Trophoblast cell (in vitro differentiated cells and primary cell): Measurements from ENCODE around the gene GNL1.
A peak's percentile ranks its signal among the peaks of the same experiment; 100 is the strongest.

Source experiments
- DNase-seq, 2 donors: peaks; one replicate each; pipeline ENCODE4 v3.0.0-alpha.2; 2016
- H2AFZ ChIP-seq: 2 replicates; pipeline ENCODE4 v1.6.1; 2013; ENCODE audit warnings: low read length, moderate library complexity, mild to moderate bottlenecking; ENCODE audit not compliant: insufficient read depth, poor library complexity
- H2AK5ac ChIP-seq: 2 replicates; pipeline ENCODE4 v1.6.1; 2013; ENCODE audit warnings: mild to moderate bottlenecking, low read length
- H2BK120ac ChIP-seq: 2 replicates; pipeline ENCODE4 v1.6.1; 2013; ENCODE audit warnings: low read length, mild to moderate bottlenecking, moderate library complexity; ENCODE audit not compliant: insufficient read depth, poor library complexity
- H2BK12ac ChIP-seq: 2 replicates; pipeline ENCODE4 v1.6.1; 2013; ENCODE audit warnings: mild to moderate bottlenecking, low read length, moderate library complexity
- H2BK5ac ChIP-seq: 2 replicates; pipeline ENCODE4 v1.6.1; 2013; ENCODE audit warnings: low read length, low read depth, moderate library complexity, mild to moderate bottlenecking; ENCODE audit not compliant: poor library complexity
- H3K14ac ChIP-seq: 2 replicates; pipeline ENCODE4 v1.6.1; 2013; ENCODE audit warnings: mild to moderate bottlenecking, low read length
- H3K18ac ChIP-seq: 2 replicates; pipeline ENCODE4 v1.6.1; 2013; ENCODE audit warnings: mild to moderate bottlenecking, low read length
- H3K23ac ChIP-seq: 2 replicates; pipeline ENCODE4 v1.6.1; 2013; ENCODE audit warnings: low read length
- H3K27ac ChIP-seq: 2 replicates; pipeline ENCODE4 v1.5.1; 2013; ENCODE audit warnings: low read depth, mild to moderate bottlenecking, inconsistent platforms, low read length, moderate library complexity
- H3K27me3 ChIP-seq: 2 replicates; pipeline ENCODE4 v1.6.1; 2013; ENCODE audit warnings: inconsistent platforms, mild to moderate bottlenecking, low read length, moderate library complexity; ENCODE audit not compliant: insufficient read depth
- H3K36me3 ChIP-seq, 2 experiments: 1 replicate in 1 of 2; 2 replicates in 1 of 2; pipeline ENCODE4 v1.6.1; 2013; ENCODE audit warnings: low read length in 2 of 2, mild to moderate bottlenecking in 2 of 2, moderate library complexity in 1 of 2; ENCODE audit not compliant: insufficient read depth in 2 of 2, control insufficient read depth in 1 of 2
- H3K4ac ChIP-seq: 2 replicates; pipeline ENCODE4 v1.6.1; 2013; ENCODE audit warnings: low read depth, mild to moderate bottlenecking, low read length, moderate library complexity
- H3K4me1 ChIP-seq, 2 experiments: 1 replicate in 1 of 2; 2 replicates in 1 of 2; pipeline ENCODE4 v1.6.1; 2013; ENCODE audit warnings: low read length in 2 of 2, mild to moderate bottlenecking in 2 of 2, moderate library complexity in 1 of 2; ENCODE audit not compliant: insufficient read depth in 2 of 2, control insufficient read depth in 1 of 2
- H3K4me2 ChIP-seq: 2 replicates; pipeline ENCODE4 v1.6.1; 2013; ENCODE audit warnings: inconsistent platforms, mild to moderate bottlenecking, low read length, moderate library complexity
- H3K4me3 ChIP-seq: 2 replicates; pipeline ENCODE4 v1.5.1; 2013; ENCODE audit warnings: mild to moderate bottlenecking, low read depth, low read length, inconsistent platforms
- H3K79me1 ChIP-seq: one replicate; pipeline ENCODE4 v1.6.1; 2013; ENCODE audit warnings: low read length
- H3K79me2 ChIP-seq: 2 replicates; pipeline ENCODE4 v1.6.1; 2013; ENCODE audit warnings: low read length, mild to moderate bottlenecking; ENCODE audit not compliant: control insufficient read depth, insufficient read depth, poor library complexity
- H3K9ac ChIP-seq: 2 replicates; pipeline ENCODE4 v1.6.1; 2013; ENCODE audit warnings: mild to moderate bottlenecking, low read length
- H3K9me3 ChIP-seq: 2 replicates; pipeline ENCODE4 v1.6.1; 2013; ENCODE audit warnings: low read depth, mild to moderate bottlenecking, control low read depth, inconsistent platforms, low read length; ENCODE audit not compliant: insufficient read depth
- H4K12ac ChIP-seq: 2 replicates; pipeline ENCODE4 v1.6.1; 2013; ENCODE audit warnings: low read depth, mild to moderate bottlenecking, low read length, moderate library complexity
- H4K8ac ChIP-seq: 2 replicates; pipeline ENCODE4 v1.6.1; 2013; ENCODE audit warnings: low read depth, mild to moderate bottlenecking, low read length, moderate library complexity
- H4K91ac ChIP-seq: one replicate; pipeline ENCODE4 v1.6.1; 2013; ENCODE audit warnings: low read depth, mild to moderate bottlenecking, low read length, moderate library complexity
- WGBS: extraction: QIAGEN DNeasy Blood & Tissue Kit; methylation state at CpG from one replicate; pipeline ENCODE4 v1.1.7; 2013; ENCODE audit warnings: missing lambda C conversion rate; ENCODE audit not compliant: insufficient read length, insufficient coverage; ENCODE audit errors: extremely low coverage; 5-methylcytosine and 5-hydroxymethylcytosine counted together

The GNL1 gene

GRCh38 chr6:30583921-30584320 lies 27.6 kb upstream of the GNL1 start:
- H3K4me1 ChIP-seq: no peaks in the 10 kb centered on the region
- no peak overlapping the region for H3K27ac ChIP-seq
- H3K4me2 ChIP-seq: no peak overlapping the region
- H4K12ac ChIP-seq: no peak overlapping the region
- H2AFZ ChIP-seq: no peak overlapping the region
- H3K27me3 ChIP-seq: no peaks in the 10 kb centered on the region
- no peak for DNase-seq
- no peak overlapping the region for H3K14ac ChIP-seq
- H4K91ac ChIP-seq: no peak overlapping the region
- H3K79me2 ChIP-seq: no peaks in the 10 kb centered on the region
- H2BK120ac ChIP-seq: no peak overlapping the region
- H4K8ac ChIP-seq: no peak overlapping the region
- H2BK5ac ChIP-seq: no peak overlapping the region
- H3K9me3 ChIP-seq: no peaks in the 10 kb centered on the region
- H3K36me3 ChIP-seq: peaks cover 70 to 85% of the 10 kb centered on the region in 2 experiments
- no peak overlapping the region for H3K9ac ChIP-seq
- no CpG with 5 or more reads among the region's 5 CpGs for WGBS
- no peak overlapping the region for H3K18ac ChIP-seq
- H3K23ac ChIP-seq: no peak overlapping the region
- H3K4ac ChIP-seq: no peak overlapping the region
- H3K79me1 ChIP-seq: no peaks in the 10 kb centered on the region
- H3K4me3 ChIP-seq: no peak overlapping the region
- H2BK12ac ChIP-seq: no peak overlapping the region
- H2AK5ac ChIP-seq: no peak overlapping the region

- no peaks in the 10 kb centered on the region for H3K9me3 ChIP-seq
- H3K18ac ChIP-seq: no peak overlapping the region
- no CpG with 5 or more reads among the region's 8 CpGs for WGBS
Observed at GRCh38 chr6:30578051-30578450, 21.8 kb upstream of the GNL1 start.

GRCh38 chr6:30573113-30573512 lies 16.8 kb upstream of the GNL1 start:
- Histone ChIP-seq H2BK120ac (no peak overlapping the region), H3K79me2 (peaks cover 4% of the 10 kb centered on the region), H4K12ac (no peak overlapping the region), H3K14ac (no peak overlapping the region), H3K27ac (no peak overlapping the region), H3K36me3 (peaks cover 11 to 14% of the 10 kb centered on the region in 2 experiments), H3K9me3 (no peaks in the 10 kb centered on the region), H3K23ac (no peak overlapping the region), H3K4ac (peak overlapping the region; percentile 88), H3K9ac (no peak overlapping the region), H3K4me3 (no peak overlapping the region), H2AFZ (no peak overlapping the region), H4K91ac (no peak overlapping the region), H3K27me3 (no peaks in the 10 kb centered on the region), H4K8ac (no peak overlapping the region), H3K4me1 (peaks cover 7 to 9% of the 10 kb centered on the region in 2 experiments), H3K4me2 (no peak overlapping the region), H2BK5ac (no peak overlapping the region), H2BK12ac (no peak overlapping the region), H2AK5ac (no peak overlapping the region), H3K18ac (no peak overlapping the region), H3K79me1 (peaks cover 9% of the 10 kb centered on the region)
- WGBS: no CpG with 5 or more reads among the region's 4 CpGs
- DNase-seq: no peak

More at GRCh38 chr6:30578051-30578450, 21.8 kb upstream of the GNL1 start:
- no peak overlapping the region for H2BK5ac ChIP-seq
- H2AK5ac ChIP-seq: no peak overlapping the region
- H4K8ac ChIP-seq: no peak overlapping the region
- no peak for DNase-seq
- H3K79me1 ChIP-seq: no peaks in the 10 kb centered on the region
- no peak overlapping the region for H3K4ac ChIP-seq
- H2BK12ac ChIP-seq: no peak overlapping the region
- no peaks in the 10 kb centered on the region for H3K27me3 ChIP-seq
- no peaks in the 10 kb centered on the region for H3K4me1 ChIP-seq
- no peak overlapping the region for H4K12ac ChIP-seq
- H3K9ac ChIP-seq: no peak overlapping the region
- H3K4me2 ChIP-seq: no peak overlapping the region
- H3K14ac ChIP-seq: no peak overlapping the region
- no peak overlapping the region for H3K23ac ChIP-seq
- H3K36me3 ChIP-seq: peaks cover 38 to 54% of the 10 kb centered on the region in 2 experiments
- H3K4me3 ChIP-seq: no peak overlapping the region
- H4K91ac ChIP-seq: no peak overlapping the region
- no peak overlapping the region for H2AFZ ChIP-seq
- H3K79me2 ChIP-seq: no peaks in the 10 kb centered on the region
- no peak overlapping the region for H3K27ac ChIP-seq
- no peak overlapping the region for H2BK120ac ChIP-seq

GRCh38 chr6:30572148-30572547 lies 15.9 kb upstream of the GNL1 start:
- Histone ChIP-seq H3K14ac (no peak overlapping the region), H3K27me3 (no peaks in the 10 kb centered on the region), H3K4me3 (no peak overlapping the region), H2BK5ac (no peak overlapping the region), H3K9me3 (no peaks in the 10 kb centered on the region), H3K27ac (peak overlapping the region; percentile 96), H4K91ac (no peak overlapping the region), H2AK5ac (no peak overlapping the region), H4K8ac (no peak overlapping the region), H3K79me2 (peaks cover 4% of the 10 kb centered on the region), H3K9ac (no peak overlapping the region), H3K4me2 (peak overlapping the region; percentile 99), H3K4me1 (peaks cover 7 to 9% of the 10 kb centered on the region in 2 experiments), H2BK120ac (no peak overlapping the region), H3K4ac (peak overlapping the region; percentile 68), H3K79me1 (peaks cover 9% of the 10 kb centered on the region), H3K36me3 (peaks cover 4% of the 10 kb centered on the region in 2 experiments), H2AFZ (no peak overlapping the region), H2BK12ac (no peak overlapping the region), H3K23ac (no peak overlapping the region), H3K18ac (no peak overlapping the region), H4K12ac (no peak overlapping the region)
- peak; percentile 60 to 78 for DNase-seq
